NCI-H2171 (cell line): ENCODE measurements around the gene PARVA.

ENCODE experiments used
- DNase-seq: peaks from one replicate; lab custom pipeline; 2025; lab: John Stamatoyannopoulos, UW

PARVA gene

GRCh38 chr11:12547953-12548650 lies 170.7 kb downstream of the PARVA start:
- no peak for DNase-seq

- DNase-seq = no peak
Measured at GRCh38 chr11:12552692-12553091, 175.3 kb downstream of the PARVA start.

GRCh38 chr11:12554122-12554521 lies 176.8 kb downstream of the PARVA start:
- no peak for DNase-seq

GRCh38 chr11:12556155-12556554 lies 178.8 kb downstream of the PARVA start:
- no peak for DNase-seq

GRCh38 chr11:12556788-12557384 lies 179.5 kb downstream of the PARVA start:
- DNase-seq = no peak

GRCh38 chr11:12559011-12559410 lies 181.6 kb downstream of the PARVA start:
- DNase-seq = no peak

- no peak for DNase-seq
Measured at GRCh38 chr11:12560362-12560761, 183.0 kb downstream of the PARVA start.

- DNase-seq = no peak
Measured at GRCh38 chr11:12560861-12561260, 183.5 kb downstream of the PARVA start.

- DNase-seq = no peak
Measured at GRCh38 chr11:12564012-12564411, 186.6 kb downstream of the PARVA start.

GRCh38 chr11:12565406-12565805 lies 188.0 kb downstream of the PARVA start:
- DNase-seq = no peak

- no peak for DNase-seq
Measured at GRCh38 chr11:12567746-12568460, 190.5 kb downstream of the PARVA start.

- no peak for DNase-seq
Measured at GRCh38 chr11:12569499-12570425, 192.4 kb downstream of the PARVA start.

- DNase-seq = no peak
Measured at GRCh38 chr11:12573707-12574485, 196.5 kb downstream of the PARVA start.

GRCh38 chr11:12577725-12578644 lies 200.6 kb downstream of the PARVA start:
- DNase-seq = no peak

- no peak for DNase-seq
Measured at GRCh38 chr11:12581416-12581815, 204.0 kb downstream of the PARVA start.

- no peak for DNase-seq
Measured at GRCh38 chr11:12581923-12582322, 204.6 kb downstream of the PARVA start.
